ENCODE data around the gene STK33.

Gene STK33

GRCh38 chr11:8604078-8604723 lies 10.2 kb upstream of the STK33 start:
- DNase-seq (ENCODE audit: low read depth in 2 of 2, low spot score in 1 of 2) = no peak

- DNase-seq (ENCODE audit: low read depth in 2 of 2, low spot score in 1 of 2) = no peak
Observed at GRCh38 chr11:8603696-8604077, 9.7 kb upstream of the STK33 start.

- DNase-seq (ENCODE audit: low read depth in 2 of 2, low spot score in 1 of 2) = no peak
Observed at GRCh38 chr11:8601376-8602133, 7.5 kb upstream of the STK33 start.

- DNase-seq (ENCODE audit: low read depth in 2 of 2, low spot score in 1 of 2) = no peak
Observed at GRCh38 chr11:8598506-8598905, 4.5 kb upstream of the STK33 start.

- DNase-seq (ENCODE audit: low read depth in 2 of 2, low spot score in 1 of 2) = no peak
Observed at GRCh38 chr11:8597182-8597581, 3.2 kb upstream of the STK33 start.

GRCh38 chr11:8596504-8597046 lies 2.5 kb upstream of the STK33 start:
- DNase-seq (ENCODE audit: low read depth in 2 of 2, low spot score in 1 of 2) = no peak

- DNase-seq (ENCODE audit: low read depth in 2 of 2, low spot score in 1 of 2) = no peak
Observed at GRCh38 chr11:8593455-8593854, 573 bp downstream of the STK33 start.

GRCh38 chr11:8587915-8588314 lies 6.1 kb downstream of the STK33 start:
- no peak for DNase-seq (ENCODE audit: low read depth in 2 of 2, low spot score in 1 of 2)

GRCh38 chr11:8586805-8587204 lies 7.2 kb downstream of the STK33 start:
- no peak for DNase-seq (ENCODE audit: low read depth in 2 of 2, low spot score in 1 of 2)

- DNase-seq (ENCODE audit: low read depth in 2 of 2, low spot score in 1 of 2) = no peak
Observed at GRCh38 chr11:8586184-8586583, 7.8 kb downstream of the STK33 start.

GRCh38 chr11:8584511-8584910 lies 9.5 kb downstream of the STK33 start:
- DNase-seq (ENCODE audit: low read depth in 2 of 2, low spot score in 1 of 2) = no peak

GRCh38 chr11:8584082-8584481 lies 9.9 kb downstream of the STK33 start:
- DNase-seq (ENCODE audit: low read depth in 2 of 2, low spot score in 1 of 2) = no peak

- no peak for DNase-seq (ENCODE audit: low read depth in 2 of 2, low spot score in 1 of 2)
Observed at GRCh38 chr11:8581300-8581699, 12.7 kb downstream of the STK33 start.

GRCh38 chr11:8577791-8578581 lies 16.0 kb downstream of the STK33 start:
- no peak for DNase-seq (ENCODE audit: low read depth in 2 of 2, low spot score in 1 of 2)

GRCh38 chr11:8574798-8575197 lies 19.2 kb downstream of the STK33 start:
- DNase-seq (ENCODE audit: low read depth in 2 of 2, low spot score in 1 of 2) = no peak

- DNase-seq (ENCODE audit: low read depth in 2 of 2, low spot score in 1 of 2) = no peak
Observed at GRCh38 chr11:8573777-8574176, 20.3 kb downstream of the STK33 start.

- DNase-seq (ENCODE audit: low read depth in 2 of 2, low spot score in 1 of 2) = no peak
Observed at GRCh38 chr11:8567602-8568198, 26.3 kb downstream of the STK33 start.

- no peak for DNase-seq (ENCODE audit: low read depth in 2 of 2, low spot score in 1 of 2)
Observed at GRCh38 chr11:8566613-8567210, 27.3 kb downstream of the STK33 start.

GRCh38 chr11:8564526-8564925 lies 29.5 kb downstream of the STK33 start:
- DNase-seq (ENCODE audit: low read depth in 2 of 2, low spot score in 1 of 2) = no peak

- no peak for DNase-seq (ENCODE audit: low read depth in 2 of 2, low spot score in 1 of 2)
Observed at GRCh38 chr11:8561461-8561860, 32.6 kb downstream of the STK33 start.

GRCh38 chr11:8558436-8558835 lies 35.6 kb downstream of the STK33 start:
- no peak for DNase-seq (ENCODE audit: low read depth in 2 of 2, low spot score in 1 of 2)
